Stimulated activated CD4-positive, alpha-beta T cell treated with anti-CD3 and anti-CD28 coated beads, TNF-alpha, amount 100 ng/mL, for 24 hours (primary cell): ENCODE measurements around the gene S100A5.

Experiments used
- DNase-seq, 3 experiments: peaks; one replicate each; pipeline ENCODE4 v3.0.0-alpha.2; 2020; ENCODE audit warnings: low read depth in 3 of 3

Gene S100A5

DNA sequence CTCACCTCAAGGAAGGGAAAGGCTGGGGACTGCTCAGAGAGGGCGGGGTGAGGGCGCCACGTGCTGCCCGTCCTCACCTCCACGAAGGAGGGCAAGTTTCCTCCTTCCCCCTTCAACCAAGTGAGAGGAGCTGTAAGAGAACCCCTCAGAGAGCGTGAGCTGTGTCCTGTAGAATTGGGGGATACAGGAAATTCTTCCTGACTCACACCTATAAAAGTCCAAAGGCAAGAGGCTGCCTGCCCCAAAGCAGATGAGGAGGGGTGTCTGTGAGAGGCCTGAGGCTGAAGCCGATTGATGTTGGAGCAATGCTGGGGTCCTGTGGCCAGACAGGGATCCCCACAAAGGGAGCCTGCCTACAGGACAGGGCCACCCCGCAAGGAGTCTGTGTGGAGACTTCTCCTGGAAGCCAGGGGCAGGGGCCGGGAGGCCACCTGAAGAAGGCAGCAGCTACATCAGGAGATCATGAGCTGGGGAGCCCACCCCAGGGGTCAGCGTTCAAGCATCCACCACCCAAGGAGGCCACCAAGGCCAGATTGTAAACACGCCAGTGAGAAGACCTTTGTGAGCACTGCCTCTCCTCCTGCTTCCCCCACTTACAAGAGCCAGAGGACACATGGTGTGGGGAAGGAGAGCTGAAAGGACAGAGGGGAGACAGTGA, 32.7 kb downstream of the S100A5 start:
- no peak for DNase-seq

DNA sequence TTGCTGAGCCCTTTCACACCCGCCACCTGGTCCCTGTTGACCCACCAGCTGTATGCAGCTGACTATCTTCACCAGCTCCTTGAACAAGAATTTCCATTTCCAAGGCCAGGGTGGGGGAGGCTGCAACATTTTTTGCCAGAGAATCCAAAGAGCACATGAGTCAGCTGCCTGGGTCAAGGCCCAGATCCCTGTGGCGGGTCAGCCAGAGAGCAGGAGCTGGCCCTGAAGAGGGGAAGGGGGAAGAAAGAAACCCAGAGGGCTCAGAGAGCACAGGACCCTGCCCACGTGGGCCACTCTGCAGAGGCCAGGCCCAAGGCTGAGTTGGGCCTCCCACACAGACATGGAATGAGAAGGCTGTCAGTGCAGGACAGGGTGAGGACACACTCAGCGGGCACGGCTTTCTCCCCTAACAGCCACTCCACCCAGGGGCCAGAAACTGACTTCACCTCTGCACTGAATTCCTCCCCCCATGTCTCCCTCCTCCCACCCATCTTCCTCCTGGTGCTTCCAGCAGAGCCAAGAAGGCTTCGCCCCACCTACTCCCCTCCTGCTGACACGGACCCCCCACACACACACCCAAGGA, 33.8 kb downstream of the S100A5 start:
- DNase-seq = no peak

DNA sequence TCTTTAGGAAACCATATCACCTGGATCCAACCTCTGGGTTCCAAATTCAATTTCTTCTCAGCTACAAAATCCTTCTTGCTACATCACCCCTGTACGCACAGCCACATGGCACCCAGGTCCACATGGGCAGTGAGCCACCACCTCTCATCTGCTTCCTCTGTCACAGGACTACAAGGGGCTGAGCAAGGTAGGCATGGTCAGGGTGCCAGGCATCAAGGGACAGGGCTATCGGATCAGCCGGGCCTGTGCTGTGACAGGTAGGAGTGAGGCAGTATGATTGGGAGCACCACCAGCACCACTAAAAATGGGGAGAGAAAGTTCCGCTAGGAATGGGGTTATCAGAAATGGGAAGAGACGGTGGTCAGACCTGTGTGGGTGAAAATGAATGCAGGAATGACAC, 34.3 kb downstream of the S100A5 start:
- DNase-seq = no peak

DNA sequence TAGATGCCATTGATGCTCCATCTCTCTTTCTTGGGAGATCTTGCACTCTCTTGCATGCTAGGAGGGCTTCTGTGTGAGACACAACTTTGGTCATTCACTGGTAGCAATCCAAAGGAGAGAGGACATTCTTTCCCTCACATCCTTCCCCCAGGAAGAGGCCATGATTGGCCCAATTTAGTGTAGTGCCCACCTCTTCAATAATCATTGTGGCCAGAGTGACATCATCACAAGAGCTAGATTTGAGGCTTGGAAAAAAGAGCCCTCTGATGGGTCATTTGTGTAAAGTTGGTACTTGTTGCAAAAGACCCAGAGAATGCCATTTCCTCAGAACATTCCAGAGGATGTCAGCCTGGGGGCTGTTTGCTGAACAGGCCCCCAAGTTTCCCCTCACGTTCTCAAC, 35.2 kb downstream of the S100A5 start:
- DNase-seq = no peak

DNA sequence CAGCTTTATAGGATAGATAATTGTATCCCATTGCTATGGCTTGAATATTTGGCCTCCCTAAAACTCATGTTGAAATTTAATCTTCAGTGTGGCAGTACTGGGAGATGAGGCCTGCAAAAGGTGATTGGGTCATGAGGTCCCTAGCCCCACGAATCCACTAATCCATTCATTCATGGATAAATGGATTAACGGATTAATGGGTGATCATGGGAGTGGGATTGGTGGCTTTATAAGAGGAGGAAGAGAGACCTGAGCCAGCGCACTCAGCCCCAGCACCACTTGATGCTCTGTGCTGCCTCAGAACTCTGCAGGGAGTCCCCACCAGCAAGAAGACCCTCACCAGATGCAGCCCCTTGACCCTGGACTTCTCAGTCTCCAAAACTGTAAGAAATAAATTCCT, 37.0 kb downstream of the S100A5 start:
- no peak for DNase-seq

DNA sequence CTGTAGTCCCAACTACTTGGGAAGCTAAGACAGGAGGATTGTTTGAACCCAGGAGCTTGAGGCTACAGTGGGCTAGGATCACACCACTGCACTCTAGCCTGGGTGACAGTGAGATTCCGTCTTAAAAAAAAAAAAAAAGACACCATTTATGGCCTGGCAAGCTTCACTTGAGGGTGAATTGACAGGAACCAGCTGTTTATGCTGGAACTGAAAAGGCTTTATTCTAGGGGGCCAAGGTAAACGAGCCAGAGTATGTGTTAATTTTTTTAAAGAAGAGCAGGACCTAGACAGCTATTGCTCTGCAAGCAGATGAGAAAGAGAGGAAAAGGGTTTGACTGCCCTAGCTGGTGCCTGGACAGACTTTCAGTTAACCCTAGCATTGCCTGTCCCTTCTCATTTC, 42.0 kb downstream of the S100A5 start:
- no peak for DNase-seq

DNA sequence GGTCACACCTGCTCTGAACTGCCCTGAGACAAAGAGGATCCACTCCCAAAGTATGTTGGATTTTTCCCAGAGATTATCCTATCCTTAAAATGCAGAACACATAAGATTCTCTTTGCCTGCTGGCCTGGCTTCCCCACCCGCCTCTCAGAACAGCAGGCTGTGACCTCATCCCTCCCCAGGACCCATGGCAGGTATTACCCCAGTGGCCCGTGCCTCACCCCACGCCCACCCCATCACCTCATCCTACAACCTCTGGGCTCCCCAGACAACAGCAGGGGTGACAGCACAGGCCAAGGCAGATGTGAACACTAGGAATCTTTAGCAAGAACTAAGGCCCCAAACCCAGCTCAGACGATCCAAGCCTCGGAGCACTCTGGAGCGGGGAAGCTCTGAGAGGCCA, 45.2 kb downstream of the S100A5 start:
- DNase-seq = no peak

DNA sequence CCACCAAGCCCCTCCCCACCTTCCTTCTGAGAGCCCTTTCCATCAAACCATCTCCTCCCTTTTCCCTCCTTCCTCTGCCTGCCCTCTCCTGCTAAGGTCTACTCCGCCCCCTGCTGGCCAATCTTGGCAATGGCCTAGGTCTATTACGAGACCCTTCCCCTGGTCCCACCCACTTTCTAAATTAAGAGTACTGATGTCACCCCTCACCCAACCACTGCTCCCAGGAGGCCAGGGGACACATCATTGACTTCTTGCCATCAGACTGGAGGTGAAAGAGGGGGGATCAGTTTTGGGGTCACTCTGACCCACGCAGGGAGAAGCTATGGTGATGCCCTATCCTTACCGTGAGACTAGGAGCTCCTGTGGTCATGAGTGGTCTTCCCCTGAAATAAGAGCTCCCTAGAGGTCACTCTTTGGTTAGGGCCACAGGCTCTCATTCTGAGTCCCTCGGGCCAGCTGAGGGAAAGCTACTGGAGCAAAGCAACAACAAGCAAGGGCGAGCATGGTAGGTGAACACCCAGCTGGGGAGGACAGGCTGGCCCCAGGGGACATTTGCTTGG, 45.7 kb downstream of the S100A5 start:
- DNase-seq = peak; percentile 59 to 81 (median 68)

DNA sequence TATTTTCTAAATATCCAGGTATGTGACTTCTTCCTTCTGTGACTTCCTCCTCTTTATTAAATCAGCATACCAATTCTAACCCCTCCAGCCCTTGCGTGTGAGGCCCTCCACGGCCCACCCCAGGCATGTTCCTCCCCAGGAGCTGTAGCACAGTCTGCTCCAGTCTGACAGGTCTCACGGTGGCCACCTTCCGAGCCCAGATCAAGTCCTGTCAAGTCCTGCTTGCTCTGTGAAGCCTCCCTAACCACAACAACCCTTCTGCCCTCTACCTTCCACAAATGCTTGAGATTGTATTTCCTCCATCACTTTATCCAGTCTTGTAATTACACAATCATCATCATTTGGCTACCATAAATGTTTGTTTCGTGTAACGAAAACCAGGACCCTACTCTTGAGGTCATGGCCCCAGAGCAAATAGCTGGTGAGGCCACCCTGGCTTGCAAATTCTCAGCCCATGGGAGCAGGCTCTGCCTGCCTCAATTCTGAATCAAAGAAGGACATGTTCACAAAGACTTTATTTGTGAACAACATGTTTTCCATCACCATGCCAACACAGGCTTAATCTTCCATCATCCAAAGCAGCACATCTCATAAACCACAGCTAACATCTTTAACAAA, 47.3 kb downstream of the S100A5 start:
- DNase-seq = no peak

DNA sequence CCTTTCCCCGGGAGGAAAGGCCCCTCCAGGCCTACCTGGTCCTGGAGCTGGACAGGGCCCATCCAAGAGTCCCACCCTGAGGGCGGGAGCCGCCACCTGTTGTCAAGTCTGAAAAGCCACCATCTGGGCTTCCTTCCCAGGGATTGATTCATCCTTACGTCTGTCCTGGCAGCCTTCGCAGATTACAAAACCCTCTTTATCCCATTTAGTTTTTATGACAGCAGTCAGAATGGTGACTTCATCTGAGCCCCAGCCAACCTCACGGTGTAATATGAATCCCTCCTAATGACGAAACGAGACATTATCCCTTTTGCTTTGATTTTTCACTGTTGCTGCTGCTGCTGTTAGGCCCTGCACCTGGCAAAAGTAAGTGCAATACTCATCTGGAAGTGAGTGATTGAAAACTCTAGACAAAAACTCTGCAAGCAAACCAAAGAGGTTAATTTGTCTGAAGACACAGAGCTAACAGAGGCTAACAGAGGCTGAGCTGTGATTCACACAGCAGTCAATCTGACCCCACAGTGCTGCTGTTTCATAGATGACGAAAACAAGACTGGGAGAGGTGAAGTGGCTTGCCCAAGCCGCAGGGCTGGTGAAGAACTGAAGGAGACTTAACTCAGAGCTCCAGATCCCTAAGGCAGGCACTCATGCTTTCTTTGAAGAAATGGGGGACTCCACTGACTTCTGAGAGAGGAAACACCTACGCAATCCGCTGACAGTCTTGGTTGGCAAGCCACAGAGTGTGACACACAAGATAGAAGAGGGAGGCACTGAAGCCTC, 50.3 kb downstream of the S100A5 start:
- no peak for DNase-seq

DNA sequence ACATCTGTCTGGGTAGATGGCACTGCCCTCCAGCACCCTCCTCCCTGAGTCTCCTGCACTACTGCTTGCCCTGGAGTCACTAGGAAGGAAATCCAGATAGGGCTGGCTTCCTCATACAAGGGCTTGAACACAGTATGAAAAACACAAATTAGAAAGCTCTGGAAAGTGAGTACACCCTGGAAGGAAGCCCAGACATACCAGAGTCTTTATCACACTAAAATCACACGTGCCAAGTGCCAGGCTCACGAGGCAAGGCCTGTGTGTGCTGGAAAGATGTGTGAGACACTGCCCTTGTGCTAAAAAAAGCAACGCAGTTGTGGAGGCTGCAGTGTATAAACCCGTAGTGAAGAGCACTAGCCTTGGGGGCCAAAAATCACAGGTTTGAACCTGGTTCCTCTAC, 52.0 kb downstream of the S100A5 start:
- DNase-seq = no peak

DNA sequence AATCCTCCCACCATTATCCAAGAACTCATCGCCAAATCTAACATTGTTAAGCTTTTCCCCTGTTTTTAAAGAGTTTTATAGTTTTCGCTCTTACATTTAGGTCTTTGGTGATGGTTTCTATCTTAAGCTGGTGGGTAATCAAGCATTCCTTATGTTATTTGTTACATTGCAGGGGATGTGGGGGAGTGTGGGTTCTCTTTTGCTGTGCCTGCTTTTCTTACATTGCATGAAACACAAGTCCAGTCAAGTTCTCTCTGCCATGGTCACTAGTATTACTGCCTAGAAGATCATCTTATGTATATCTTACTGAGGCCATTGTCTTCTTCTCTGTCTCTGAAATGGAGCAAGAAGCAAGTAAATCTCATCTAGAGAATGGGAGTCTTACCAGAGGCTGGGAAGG, 53.0 kb downstream of the S100A5 start:
- DNase-seq = no peak
